GM19397 (cell line): Measurements from ENCODE around the gene ACADVL.

ENCODE experiments used
- ATAC-seq: cut with Tn5 transposase; IDR thresholded peaks from one replicate; pipeline ENCODE4 v1.9.1; 2021; ENCODE audit warnings: mild to moderate bottlenecking, moderate library complexity; ENCODE audit not compliant: unreplicated experiment

Gene ACADVL

DNA sequence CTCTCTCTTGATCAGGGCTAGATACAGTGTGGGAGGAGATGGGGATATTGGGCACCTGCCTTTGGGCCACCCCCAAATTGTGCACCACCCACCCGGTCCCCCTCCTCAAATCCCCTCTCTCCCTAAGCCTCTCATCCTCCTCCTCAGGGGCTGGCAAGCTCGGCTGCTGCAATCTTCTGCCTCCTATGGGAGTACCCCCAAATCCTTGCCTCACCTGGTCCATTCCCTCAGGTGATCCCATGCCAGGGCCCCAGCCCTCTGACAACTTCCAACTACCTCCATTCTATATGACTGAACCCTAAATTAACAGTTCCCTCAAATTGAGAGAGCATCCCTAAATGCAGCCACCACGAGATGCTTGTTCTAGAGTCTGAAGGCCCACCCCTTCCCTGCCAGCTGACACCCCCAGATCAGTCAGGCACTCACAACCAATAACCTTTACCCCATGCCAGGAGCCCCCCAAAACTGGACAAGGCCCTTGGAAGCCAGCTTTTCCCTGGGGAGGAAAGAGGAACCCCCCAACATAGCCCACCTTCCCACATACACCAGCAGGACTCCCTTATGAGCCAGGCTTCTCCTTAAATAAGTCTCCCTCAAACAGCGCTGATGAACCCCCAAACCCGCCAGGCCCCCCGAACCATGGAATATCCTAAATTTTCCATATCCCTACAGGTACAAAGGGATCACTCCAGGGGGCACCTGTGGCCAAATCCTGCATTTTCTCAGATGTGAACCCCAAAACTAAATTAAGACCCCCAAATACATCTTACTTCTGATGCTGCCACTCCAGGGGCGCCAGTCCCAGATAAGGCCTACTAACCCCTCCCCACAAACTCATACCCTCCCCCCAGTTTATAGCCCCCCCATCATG is 3.3 kb upstream of the ACADVL start:
- ATAC-seq = no peak

DNA sequence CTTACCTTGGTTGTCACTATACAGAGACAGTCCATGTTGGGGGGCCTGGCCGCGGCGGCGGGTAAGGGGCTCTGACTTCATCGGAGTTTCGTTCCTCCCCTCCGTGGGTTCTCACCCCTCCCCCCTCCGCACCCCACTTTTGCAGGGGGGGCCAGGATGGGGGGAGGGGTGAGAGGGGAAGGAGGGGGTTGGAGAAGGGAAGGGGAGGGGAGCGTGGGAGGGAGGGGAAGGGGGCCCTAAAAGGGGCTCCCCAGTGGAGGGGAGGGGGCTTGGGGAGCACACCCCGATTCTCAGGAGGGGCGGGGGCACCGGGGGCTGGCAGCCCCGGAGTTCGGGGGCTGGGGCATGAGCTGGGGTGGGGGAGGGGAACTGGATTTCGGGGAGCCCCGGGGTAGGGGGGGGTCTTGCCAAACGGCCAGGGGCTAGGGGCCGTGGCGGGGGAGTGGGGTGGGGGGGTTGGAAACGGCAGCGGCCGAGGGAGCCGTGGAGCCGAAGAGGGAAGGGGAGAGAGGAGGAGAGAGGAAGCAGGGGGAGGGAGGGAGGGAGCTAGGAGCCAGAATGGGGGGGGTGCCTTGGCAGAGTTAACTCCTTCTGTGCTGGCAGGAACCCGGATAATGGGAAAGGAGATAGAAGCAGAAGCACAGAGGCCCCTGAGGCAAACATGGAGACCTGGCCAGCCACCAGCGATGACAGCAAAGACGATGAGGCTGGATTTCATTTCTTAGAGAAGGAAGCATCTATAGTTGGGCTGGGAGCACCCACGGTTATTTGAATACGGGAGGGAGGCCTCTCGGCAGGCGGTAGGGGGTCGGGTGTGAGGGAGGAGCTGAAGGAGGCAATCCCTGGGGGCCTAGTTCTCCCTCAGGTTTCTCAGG is 2.4 kb upstream of the ACADVL start:
- ATAC-seq = no peak

DNA sequence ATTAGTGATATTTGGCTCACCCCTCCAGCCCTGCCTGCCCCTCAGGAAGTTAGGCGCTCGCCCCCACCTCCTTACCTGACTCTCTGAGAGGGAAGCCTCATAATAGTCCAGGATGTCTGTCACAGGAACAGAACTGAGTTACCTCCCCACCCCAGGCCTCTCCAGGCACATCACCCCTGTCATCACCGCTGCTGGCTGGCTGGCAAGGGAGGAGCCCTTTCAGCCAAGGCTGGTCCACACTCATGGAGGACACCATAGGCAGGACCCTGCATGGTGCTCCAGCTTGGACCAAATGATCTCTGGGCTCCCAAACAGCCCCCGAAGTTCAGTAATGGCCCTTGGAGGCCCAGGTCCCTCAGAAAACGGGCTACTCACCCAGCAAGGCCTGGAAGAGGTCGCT is 1.6 kb upstream of the ACADVL start:
- ATAC-seq = no peak

DNA sequence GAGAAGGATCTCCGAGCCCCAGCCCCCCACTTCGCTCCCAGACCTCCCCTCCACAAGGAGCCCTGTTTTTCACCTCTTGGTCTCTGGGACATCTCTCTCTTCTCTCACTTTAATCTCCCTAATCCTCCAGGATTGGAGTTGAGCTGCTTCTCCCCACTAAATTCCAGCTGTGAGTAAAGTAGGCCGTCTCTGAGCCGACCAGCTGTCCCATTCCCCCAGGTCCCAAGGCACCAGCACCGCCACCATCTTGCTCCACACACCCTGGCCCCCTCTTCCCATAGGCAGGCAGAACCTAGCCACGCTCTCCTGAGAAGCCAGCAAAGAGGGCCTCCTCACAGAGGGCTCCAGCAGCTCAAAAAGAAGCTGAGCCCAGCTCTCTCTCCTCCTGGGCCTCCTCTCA is 980 bp upstream of the ACADVL start:
- no peak for ATAC-seq

DNA sequence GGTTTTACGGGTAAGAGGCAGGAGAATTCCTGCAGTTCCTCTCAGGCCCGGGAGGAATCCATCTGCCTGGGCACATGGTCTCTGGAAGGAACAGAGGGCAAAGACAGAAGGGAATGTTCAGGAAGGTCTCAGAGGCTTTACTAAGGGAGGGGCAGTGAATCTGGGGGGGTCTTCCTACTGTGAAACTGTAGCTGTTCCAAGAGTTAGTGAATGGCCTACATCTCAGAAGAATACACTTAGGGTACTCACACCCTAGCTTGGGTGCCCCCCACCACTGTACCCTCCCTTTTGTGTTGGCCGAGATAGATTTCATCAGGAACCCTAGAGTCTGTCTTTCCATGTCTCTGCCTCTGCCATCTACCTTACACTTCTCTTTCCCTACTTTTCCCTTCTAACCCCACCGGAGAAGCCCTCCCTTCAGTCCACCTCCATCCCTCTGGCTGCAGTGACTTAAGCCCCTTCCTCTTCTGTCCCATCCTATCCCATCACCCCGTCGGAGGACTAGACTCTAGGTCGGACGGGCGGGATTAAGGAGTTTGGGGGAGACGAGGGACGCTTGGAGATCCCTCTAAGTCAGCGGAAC is 418 bp upstream of the ACADVL start:
- no peak for ATAC-seq

DNA sequence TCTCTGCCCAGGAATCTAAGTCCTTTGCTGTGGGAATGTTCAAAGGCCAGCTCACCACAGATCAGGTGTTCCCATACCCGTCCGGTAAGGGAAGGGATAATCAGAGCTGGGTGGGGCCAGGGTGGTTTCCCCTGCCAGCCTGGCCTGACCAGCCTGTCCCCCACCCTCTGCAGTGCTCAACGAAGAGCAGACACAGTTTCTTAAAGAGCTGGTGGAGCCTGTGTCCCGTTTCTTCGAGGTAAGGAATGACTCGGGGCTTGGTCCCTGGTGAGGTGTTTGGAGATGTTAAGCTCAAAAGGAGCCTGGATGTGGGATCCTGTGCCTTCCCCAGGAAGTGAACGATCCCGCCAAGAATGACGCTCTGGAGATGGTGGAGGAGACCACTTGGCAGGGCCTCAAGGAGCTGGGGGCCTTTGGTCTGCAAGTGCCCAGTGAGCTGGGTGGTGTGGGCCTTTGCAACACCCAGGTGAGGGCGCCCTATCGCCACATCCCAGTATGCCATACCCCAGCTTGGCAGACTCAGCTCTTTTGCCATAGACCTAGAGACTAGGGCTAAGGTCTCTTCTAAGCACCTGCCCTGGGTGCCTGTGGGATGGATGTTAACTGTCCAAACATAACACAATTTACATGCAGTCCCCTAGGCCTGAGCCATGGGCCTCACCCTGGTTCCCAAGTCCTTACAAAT is 997 bp downstream of the ACADVL start:
- ATAC-seq = no peak

DNA sequence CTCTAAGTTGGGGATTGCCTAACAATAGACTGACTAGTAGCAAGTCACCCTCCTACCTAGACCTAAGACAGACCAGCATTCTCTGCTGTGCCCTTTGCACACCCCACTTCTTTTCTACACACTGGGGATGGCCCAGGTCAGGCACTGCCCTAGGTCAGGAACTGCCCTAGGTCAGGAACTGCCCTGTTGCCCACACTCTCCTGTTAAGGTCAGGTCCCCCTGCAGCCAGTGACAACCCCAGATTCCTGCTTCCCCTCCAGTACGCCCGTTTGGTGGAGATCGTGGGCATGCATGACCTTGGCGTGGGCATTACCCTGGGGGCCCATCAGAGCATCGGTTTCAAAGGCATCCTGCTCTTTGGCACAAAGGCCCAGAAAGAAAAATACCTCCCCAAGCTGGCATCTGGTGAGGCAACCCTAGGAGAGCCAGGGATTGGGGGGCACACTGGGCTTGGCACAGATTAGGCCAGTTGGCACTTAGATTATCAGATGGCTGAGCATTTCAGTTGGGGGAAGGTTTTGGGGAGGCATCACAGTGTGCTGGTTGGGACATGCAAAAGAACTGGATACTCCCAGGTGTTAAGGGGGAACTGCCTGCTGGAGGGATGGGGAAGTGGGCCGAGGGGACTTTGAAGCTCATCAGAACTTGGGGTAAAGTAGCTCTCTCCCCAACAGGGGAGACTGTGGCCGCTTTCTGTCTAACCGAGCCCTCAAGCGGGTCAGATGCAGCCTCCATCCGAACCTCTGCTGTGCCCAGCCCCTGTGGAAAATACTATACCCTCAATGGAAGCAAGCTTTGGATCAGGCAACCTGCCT is 1.7 kb downstream of the ACADVL start:
- no peak for ATAC-seq

DNA sequence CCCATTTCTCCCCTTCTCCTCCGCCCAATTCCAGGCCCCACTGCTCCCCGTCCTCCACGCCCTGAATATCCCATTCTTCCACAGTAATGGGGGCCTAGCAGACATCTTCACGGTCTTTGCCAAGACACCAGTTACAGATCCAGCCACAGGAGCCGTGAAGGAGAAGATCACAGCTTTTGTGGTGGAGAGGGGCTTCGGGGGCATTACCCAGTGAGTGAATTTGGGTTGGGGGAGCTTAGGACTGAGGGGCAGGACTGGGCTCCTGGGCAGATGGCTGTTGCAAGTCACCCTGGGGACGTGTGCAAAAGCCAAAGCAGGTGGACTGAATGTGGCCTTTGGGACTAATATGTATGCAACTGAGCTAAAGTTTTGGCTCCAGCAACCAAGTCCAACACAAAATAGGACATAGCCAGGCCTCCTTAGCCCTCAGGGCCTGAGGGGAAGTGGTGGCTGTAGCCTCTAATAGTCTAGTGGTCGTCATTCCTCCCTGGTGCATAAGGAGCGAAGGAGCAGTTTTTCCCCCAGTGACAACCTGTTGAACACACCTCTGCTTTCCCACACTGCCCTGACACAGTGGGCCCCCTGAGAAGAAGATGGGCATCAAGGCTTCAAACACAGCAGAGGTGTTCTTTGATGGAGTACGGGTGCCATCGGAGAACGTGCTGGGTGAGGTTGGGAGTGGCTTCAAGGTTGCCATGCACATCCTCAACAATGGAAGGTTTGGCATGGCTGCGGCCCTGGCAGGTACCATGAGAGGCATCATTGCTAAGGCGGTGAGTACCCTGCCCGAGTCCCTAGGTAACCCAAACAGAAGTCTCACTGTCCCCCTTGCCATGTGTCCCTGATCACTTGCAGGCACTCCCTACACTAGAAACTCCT is 2.6 kb downstream of the ACADVL start:
- ATAC-seq = no peak

DNA sequence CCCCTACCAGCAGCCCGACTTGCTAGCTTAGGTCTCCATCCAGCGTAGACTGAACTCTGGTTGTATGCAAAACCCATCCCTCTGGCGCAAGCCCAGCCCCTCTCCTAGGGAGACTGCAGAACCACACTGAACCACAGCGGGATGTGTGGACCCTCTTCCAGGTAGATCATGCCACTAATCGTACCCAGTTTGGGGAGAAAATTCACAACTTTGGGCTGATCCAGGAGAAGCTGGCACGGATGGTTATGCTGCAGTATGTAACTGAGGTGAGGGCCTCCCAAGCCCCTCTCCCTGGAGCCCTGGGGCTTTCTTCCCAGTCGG is 3.2 kb downstream of the ACADVL start:
- no peak for ATAC-seq

DNA sequence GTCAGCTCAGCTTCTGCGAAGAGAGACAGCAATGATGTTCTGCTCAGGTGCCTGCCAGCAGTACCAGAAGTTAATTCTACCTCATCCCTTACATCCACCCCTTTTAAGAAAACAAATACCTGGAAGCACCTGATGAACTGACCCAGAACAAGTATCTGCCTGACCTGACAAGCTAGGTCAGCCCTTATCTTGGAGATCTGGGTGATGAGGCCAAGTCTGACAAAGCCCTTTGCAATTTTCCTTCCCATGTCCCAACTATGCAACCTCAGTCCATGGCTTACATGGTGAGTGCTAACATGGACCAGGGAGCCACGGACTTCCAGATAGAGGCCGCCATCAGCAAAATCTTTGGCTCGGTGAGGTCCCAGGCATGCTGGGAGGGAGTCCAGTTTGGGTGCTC is 3.6 kb downstream of the ACADVL start:
- no peak for ATAC-seq

DNA sequence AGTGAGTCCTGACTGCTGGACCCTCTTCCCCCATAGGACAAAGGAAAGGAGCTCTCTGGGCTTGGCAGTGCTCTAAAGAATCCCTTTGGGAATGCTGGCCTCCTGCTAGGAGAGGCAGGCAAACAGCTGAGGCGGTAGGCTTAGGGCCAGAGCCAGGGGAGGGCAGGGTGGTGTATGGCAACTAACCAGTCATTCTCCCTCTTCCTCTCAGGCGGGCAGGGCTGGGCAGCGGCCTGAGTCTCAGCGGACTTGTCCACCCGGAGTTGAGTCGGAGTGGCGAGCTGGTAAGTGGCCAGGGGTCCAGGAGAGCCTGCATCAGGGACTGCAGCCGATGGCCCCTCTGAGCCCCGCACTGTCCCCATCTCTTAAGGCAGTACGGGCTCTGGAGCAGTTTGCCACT is 4.4 kb downstream of the ACADVL start:
- ATAC-seq = no peak

DNA sequence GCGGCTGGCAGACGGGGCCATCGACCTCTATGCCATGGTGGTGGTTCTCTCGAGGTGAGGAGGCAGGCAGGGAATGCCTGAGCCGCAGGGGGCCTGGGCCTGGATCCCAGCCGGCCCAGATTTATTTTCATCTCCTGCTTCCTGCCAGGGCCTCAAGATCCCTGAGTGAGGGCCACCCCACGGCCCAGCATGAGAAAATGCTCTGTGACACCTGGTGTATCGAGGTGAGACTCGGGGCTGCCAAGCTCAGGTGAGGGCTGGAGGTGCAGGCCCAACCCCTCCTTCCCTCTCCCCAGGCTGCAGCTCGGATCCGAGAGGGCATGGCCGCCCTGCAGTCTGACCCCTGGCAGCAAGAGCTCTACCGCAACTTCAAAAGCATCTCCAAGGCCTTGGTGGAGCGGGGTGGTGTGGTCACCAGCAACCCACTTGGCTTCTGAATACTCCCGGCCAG is 4.9 kb downstream of the ACADVL start:
- no peak for ATAC-seq

DNA sequence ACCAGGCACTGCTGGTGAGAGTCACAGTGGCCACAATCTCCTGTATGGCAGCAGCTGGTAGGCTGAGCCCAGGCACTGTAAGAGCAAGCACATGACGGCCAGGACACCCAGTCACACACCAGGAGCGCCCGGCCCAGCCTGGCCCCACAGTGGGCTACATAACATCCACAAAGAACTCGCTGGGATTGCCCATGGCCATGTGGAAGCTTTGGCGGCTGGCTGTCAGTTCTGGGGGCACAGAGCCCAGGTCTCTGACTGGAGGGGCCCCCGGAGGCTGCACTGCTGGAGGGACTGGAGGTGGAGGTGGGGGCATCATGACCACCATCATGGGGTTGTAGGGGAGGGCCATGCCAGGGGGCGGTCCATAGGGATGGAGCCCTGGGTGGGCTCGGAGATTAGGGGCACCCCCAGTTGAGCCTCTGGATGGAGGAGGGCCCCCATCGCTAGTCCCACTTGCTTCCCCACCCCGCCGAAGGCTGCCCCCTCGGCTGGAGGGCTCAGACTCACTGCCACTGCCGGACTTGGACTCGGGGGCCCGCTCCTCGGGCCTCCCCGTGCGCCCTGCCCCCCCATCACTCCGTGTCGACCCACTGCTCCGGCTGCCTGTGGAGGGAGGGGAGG is 6.1 kb downstream of the ACADVL start:
- no peak for ATAC-seq

DNA sequence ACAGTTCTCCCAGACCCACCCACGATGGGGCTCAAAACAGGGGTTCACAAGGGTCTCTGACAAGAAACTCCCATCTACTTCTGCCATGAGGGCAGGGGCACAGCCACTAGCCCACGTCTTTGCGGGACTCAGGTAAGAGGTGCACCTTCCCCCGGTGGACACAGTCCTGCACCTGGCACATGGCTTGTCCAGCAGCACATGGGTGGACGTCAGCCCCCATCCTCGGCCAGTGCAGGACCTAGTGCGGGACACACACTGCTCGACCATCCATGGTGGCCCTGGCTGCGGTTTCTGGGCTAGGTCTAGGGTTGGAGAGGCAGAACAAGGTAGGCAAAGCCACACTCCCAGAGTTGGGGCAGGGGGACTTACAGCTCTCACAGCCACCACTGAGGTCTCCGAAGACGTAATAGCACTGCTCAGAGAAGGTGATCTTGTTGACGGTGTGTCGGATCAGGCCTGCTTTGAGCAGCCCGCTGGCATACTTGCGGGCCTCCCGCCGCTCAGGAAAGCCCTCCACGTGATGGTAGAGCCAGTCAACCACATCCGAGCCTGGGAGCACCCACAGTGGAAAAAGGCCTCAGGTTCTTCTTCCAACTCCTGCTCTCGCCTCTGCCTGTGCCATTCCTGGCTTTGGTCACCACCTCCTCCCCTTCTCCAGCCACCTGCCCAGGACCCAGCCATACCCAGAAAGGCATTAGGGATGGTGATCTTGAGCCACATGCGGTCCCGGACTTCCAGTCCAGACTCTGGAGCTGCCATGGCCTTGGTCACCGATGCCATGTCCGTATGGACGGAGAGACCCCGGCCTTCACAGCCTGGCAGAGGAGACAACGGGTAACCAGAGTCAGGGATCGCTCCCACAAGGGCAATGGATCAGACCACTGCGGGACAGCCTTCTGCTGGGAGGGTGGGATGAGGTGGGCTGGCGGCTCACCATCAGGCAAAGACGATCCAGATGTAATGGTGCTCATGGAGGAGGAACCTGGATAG is 7.3 kb downstream of the ACADVL start:
- ATAC-seq = no peak

DNA sequence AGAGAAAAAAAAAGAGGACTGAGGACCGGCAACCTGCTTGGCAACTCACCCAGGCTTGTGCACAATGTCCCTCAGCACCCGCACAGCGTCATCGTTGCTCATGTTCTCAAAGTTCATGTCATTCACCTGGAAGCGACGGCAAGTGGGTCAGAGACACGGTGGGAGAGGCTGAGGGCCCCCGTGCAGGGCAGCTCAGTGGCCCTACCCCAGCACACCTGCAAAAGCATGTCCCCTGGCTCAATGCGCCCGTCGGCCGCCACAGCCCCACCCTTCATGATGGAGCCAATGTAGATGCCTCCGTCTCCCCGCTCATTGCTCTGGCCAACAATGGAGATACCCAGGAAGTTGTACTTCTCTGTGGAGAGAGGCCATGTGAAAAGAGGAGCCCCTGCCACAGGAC is 9.2 kb downstream of the ACADVL start:
- ATAC-seq = no peak

DNA sequence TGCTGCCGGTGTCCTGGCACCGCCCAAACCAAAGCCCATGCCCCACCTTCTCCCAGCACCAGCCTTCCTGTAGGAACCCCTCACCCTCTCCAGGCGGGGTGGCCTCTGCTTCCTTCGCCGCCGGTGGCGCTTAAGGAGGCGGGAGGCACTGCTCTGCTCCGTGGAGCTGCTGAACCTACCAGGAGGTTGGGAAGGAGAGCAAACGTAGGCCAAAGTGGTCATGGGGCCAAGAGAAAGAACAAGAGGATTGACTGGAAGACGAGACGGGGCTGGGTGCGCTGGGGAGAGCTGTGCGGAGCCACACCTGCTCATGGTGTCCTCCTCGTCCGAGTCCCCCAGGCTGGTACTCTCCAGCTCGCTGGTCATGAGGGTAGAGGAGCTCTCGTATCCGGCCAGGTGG is 9.8 kb downstream of the ACADVL start:
- ATAC-seq = no peak

DNA sequence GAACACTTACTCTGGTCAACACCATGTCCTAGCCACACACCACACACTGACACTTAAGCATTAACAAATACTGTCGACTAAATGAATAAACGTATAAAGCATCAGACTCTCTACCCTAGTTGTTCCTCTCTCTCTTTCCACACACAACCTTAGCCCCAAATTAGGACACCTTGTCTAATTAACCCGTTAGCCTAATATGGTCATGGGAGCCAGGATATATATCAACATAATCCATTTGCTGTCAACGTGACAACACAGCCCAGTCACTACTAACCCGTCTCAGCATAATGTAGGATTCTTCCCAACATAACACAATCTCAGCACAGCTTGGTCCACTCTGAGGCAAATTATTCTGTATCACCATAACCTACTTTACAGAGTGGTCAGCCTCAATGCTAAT is 12.4 kb downstream of the ACADVL start:
- no peak for ATAC-seq

DNA sequence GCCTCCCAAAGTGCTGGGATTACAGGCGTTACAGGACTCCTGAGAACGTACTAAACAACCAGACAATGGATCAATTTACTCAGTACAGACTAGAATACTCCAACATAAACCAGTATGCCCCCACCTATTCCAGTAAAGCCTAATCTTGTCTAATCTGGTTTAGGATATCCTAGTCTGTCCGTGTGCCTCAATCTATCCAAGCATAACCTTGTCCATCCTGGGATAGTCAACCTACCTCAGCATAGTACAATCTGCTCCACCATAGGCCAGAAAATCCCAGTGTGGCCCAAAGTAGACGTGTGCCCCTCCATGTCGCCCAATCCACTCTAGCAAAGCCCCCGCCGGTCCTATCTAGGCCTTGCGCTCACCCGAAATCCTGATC is 14.0 kb downstream of the ACADVL start:
- ATAC-seq = no peak
